K562 (cell line): ENCODE data around the gene WDR18. TPM values are rescaled to one million over a fixed set of nuclear protein-coding genes. Genes with fewer than 3 reads are reported as not detected.

Experiments used
- EP300 ChIP-seq: IDR thresholded peaks from 2 replicates; pipeline ENCODE4 v1.6.1; 2012; ENCODE audit warnings: low read length, improper control_type of control experiment
- MEIS2 ChIP-seq: fragments of 450-650 bp; IDR thresholded peaks from 2 replicates; pipeline ENCODE4 v1.6.1; 2014; ENCODE audit warnings: mild to moderate bottlenecking; ENCODE audit not compliant: partially characterized antibody
- RBBP5 ChIP-seq: fragments of 200-600 bp; sonication (generic); IDR thresholded peaks from 2 replicates; pipeline ENCODE4 v1.6.1; 2012; ENCODE audit warnings: borderline replicate concordance, mild to moderate bottlenecking, low read length, control low read depth, inconsistent platforms; ENCODE audit not compliant: insufficient read depth, poor library complexity, severe bottlenecking
- TCF3 ChIP-seq: sonication (generic); formaldehyde crosslinking; IDR thresholded peaks from 2 replicates; pipeline ENCODE4 v1.4.0; 2020; ENCODE audit warnings: mild to moderate bottlenecking, missing genetic modification reagents
- ZNF232 ChIP-seq: sonication (generic); formaldehyde crosslinking; IDR thresholded peaks from 2 replicates; pipeline ENCODE4 v1.8.0; 2022; ENCODE audit warnings: mild to moderate bottlenecking, missing genetic modification reagents
- ZNF436 ChIP-seq: fragments of 250-450, 450-650 bp; sonication (Bioruptor Pico); formaldehyde crosslinking; IDR thresholded peaks from 2 replicates; pipeline ENCODE4 v1.7.0; 2020; ENCODE audit warnings: mild to moderate bottlenecking
- polyA plus RNA-seq, 8 experiments: library from polyadenylated mRNA; depleted of rRNA in 4 of 8; stranded (reverse) in 5 of 8; unstranded in 3 of 8; fragments of >200 nt; fragmentation: Nextera tagmentation in 2 of 8; fragmentation: Illumina TruSeq in 1 of 8; extraction: Ambion mirVana in 2 of 8; extraction: Trizol in 1 of 8; gene quantifications; 2 replicates each; pipeline versions ENCODE4 v1.2.1 to v1.2.3, GENCODE V29; 2011 to 2014; ENCODE audit warnings: inconsistent platforms in 1 of 8, missing spikeins in 1 of 8
- total RNA-seq, 7 experiments: library from RNA; depleted of rRNA in 6 of 7; stranded (reverse); fragments of >200 nt in 6 of 7; fragmentation: Illumina TruSeq in 2 of 7; extraction: Trizol in 2 of 7; gene quantifications; 2 replicates each; pipeline versions ENCODE4 v1.2.1 to v1.2.3, GENCODE V29; 2011 to 2021; ENCODE audit warnings: low replicate concordance in 1 of 7
- TF ChIP-seq, protein P1 (sequence below), 2 experiments: fragments of 450-650 bp in 1 of 2; sonication (generic) in 1 of 2; formaldehyde crosslinking in 1 of 2; IDR thresholded peaks; 2 replicates each; pipeline versions ENCODE4 v1.7.1 to v1.9.0; 2016 to 2022; ENCODE audit warnings: inconsistent platforms in 1 of 2, mild to moderate bottlenecking in 1 of 2, missing genetic modification reagents in 1 of 2
- TF ChIP-seq, protein P2 (sequence below): fragments of 450-650 bp; formaldehyde crosslinking; IDR thresholded peaks from 2 replicates; pipeline ENCODE4 v1.4.0; 2022; ENCODE audit warnings: missing genetic modification characterization
- TF ChIP-seq, protein P3 (sequence below): fragments of 250-450 bp; sonication (Bioruptor Pico); IDR thresholded peaks from 2 replicates; pipeline ENCODE4 v1.8.0; 2022; ENCODE audit warnings: inconsistent platforms

The WDR18 gene
- total and polyA plus RNA-seq, 9 of the 15 experiments (the other 6 are each of a cell fraction or from before 2014, with no cell fraction given) = 0.65 to 181 (median 30.1) TPM

DNA sequence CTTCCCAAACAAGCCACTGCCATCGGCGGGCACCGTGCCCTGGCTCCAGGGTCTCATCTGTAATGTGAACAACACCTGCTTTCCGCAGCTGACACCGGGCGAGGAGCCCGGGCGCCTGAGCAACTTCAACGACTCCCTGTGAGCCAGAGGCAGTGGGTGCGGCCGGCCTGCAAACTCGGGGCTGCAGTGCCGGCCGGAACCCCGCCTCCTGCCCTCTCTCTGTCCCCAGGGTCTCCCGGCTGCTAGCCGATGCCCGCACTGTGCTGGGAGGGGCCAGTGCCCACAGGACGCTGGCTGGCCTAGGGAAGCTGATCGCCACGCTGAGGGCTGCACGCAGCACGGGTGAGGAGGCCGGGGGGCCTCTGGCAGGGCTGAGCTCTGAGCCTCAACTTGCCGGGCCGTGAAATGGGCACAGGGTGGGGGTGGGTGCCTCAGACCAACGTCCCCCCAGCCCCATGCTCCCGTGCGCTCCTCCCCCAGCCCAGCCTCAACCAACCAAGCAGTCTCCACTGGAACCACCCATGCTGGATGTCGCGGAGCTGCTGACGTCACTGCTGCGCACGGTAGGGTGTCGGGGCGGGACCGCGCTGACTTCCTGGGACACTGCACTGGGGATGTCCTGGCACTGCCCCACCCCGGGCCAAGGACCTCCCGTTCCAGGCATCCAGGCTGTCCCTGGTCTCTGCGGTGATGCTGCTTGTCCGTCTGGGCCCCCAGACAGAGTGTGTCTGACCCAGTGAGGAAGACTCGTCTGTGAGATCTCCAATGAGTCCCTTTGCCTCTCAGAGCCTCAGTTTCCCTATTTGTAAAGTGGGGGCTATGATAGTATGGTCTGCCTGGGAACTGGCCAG lies 57.9 kb downstream of the WDR18 start (continued):
- TF ChIP-seq TCF3 (no peak; the same call in 1 of the 2 replicates), EP300 (peak; percentile 24; the same call in 1 of the 2 replicates), ZNF436 (CRISPR knock-in tag) (no peak), MEIS2 (no peak), RBBP5 (no peak), ZNF232 (CRISPR knock-in tag) (no peak)
- TF ChIP-seq, protein P1, sequence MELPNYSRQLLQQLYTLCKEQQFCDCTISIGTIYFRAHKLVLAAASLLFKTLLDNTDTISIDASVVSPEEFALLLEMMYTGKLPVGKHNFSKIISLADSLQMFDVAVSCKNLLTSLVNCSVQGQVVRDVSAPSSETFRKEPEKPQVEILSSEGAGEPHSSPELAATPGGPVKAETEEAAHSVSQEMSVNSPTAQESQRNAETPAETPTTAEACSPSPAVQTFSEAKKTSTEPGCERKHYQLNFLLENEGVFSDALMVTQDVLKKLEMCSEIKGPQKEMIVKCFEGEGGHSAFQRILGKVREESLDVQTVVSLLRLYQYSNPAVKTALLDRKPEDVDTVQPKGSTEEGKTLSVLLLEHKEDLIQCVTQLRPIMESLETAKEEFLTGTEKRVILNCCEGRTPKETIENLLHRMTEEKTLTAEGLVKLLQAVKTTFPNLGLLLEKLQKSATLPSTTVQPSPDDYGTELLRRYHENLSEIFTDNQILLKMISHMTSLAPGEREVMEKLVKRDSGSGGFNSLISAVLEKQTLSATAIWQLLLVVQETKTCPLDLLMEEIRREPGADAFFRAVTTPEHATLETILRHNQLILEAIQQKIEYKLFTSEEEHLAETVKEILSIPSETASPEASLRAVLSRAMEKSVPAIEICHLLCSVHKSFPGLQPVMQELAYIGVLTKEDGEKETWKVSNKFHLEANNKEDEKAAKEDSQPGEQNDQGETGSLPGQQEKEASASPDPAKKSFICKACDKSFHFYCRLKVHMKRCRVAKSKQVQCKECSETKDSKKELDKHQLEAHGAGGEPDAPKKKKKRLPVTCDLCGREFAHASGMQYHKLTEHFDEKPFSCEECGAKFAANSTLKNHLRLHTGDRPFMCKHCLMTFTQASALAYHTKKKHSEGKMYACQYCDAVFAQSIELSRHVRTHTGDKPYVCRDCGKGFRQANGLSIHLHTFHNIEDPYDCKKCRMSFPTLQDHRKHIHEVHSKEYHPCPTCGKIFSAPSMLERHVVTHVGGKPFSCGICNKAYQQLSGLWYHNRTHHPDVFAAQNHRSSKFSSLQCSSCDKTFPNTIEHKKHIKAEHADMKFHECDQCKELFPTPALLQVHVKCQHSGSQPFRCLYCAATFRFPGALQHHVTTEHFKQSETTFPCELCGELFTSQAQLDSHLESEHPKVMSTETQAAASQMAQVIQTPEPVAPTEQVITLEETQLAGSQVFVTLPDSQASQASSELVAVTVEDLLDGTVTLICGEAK (IDR thresholded peaks at IDR 0.05) = peak; percentile 58; the same call in 1 of the 2 replicates
- TF ChIP-seq, protein P1 (CRISPR knock-in tag; IDR thresholded peaks at IDR 0.05) = no peak
- TF ChIP-seq, protein P2, sequence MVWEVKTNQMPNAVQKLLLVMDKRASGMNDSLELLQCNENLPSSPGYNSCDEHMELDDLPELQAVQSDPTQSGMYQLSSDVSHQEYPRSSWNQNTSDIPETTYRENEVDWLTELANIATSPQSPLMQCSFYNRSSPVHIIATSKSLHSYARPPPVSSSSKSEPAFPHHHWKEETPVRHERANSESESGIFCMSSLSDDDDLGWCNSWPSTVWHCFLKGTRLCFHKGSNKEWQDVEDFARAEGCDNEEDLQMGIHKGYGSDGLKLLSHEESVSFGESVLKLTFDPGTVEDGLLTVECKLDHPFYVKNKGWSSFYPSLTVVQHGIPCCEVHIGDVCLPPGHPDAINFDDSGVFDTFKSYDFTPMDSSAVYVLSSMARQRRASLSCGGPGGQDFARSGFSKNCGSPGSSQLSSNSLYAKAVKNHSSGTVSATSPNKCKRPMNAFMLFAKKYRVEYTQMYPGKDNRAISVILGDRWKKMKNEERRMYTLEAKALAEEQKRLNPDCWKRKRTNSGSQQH (CRISPR knock-in tag) = no peak
- TF ChIP-seq, protein P3, sequence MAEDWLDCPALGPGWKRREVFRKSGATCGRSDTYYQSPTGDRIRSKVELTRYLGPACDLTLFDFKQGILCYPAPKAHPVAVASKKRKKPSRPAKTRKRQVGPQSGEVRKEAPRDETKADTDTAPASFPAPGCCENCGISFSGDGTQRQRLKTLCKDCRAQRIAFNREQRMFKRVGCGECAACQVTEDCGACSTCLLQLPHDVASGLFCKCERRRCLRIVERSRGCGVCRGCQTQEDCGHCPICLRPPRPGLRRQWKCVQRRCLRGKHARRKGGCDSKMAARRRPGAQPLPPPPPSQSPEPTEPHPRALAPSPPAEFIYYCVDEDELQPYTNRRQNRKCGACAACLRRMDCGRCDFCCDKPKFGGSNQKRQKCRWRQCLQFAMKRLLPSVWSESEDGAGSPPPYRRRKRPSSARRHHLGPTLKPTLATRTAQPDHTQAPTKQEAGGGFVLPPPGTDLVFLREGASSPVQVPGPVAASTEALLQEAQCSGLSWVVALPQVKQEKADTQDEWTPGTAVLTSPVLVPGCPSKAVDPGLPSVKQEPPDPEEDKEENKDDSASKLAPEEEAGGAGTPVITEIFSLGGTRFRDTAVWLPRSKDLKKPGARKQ = no peak
